Measurements from ENCODE around the gene ARHGAP20.

DNA sequence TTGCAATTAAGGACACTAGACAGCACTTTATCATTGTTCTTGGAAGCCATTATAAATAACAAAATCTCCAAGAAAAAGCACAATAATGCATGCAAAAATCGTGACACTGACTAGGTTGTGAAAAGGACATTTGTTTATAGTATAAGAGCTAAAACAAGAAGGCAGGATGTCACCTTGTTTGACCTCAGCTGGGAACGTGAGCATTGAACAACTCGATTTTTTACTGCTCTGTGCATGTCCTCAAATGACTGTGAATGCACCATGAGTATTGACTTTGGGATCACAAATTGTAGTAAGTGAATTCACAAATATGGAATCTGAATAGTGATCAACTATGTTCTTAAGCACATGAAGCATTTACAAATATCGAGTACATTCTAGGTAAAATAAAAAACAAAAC lies 35.3 kb upstream of the ARHGAP20 start:
- TF ChIP-seq CTCF (conservative IDR thresholded peaks at IDR 0.05; ENCODE audit: low read depth, low read length) (no peak), EZH2 (IDR thresholded peaks at IDR 0.05; ENCODE audit: low read length, unreplicated experiment) (no peak), EZH2phosphoT487 (IDR thresholded peaks at IDR 0.05; ENCODE audit: borderline replicate concordance, low read length) (no peak)

All from PC-3 (cell line).